GM23338 (cell line): Measurements from ENCODE around the gene PTPN20.
"Not testable (repeated sequence)": the region's sequence is repeated elsewhere in the genome, so short reads cannot be mapped to it uniquely, and the experiment has no call there.

Experiments used
- CREB1 ChIP-seq: fragments of 250-450 bp; sonication (Bioruptor Pico); IDR thresholded peaks from 2 replicates; pipeline ENCODE4 v1.5.0; 2020; ENCODE audit warnings: low read depth, mild to moderate bottlenecking, moderate library complexity
- EZH2 ChIP-seq: fragments of 200-600 bp; sonication (generic); IDR thresholded peaks from one replicate; pipeline ENCODE4 v1.8.0; 2017; ENCODE audit warnings: antibody characterized with exemption, mild to moderate bottlenecking, low read depth; ENCODE audit not compliant: unreplicated experiment
- EZH2phosphoT487 ChIP-seq: fragments of 200-600 bp; sonication (generic); IDR thresholded peaks from one replicate; pipeline ENCODE4 v1.8.1; 2018; ENCODE audit warnings: antibody characterized with exemption; ENCODE audit not compliant: unreplicated experiment
- POLR2AphosphoS5 ChIP-seq: IDR thresholded peaks from 2 replicates; pipeline ENCODE4 v1.6.1; 2016; ENCODE audit warnings: antibody characterized with exemption, low read depth
- STAT1 ChIP-seq: IDR thresholded peaks from one replicate; pipeline ENCODE4 v1.6.1; 2016; ENCODE audit warnings: antibody characterized with exemption; ENCODE audit not compliant: unreplicated experiment
- ZNF331 ChIP-seq: fragments of 250-450 bp; sonication (Bioruptor Pico); IDR thresholded peaks from 2 replicates; pipeline ENCODE4 v1.5.0; 2020; ENCODE audit warnings: low read depth, mild to moderate bottlenecking, moderate library complexity
- TF ChIP-seq, protein P1 (sequence below): IDR thresholded peaks from one replicate; pipeline ENCODE4 v1.6.1; 2018; ENCODE audit warnings: antibody characterized with exemption; ENCODE audit not compliant: unreplicated experiment
- TF ChIP-seq, protein P2 (sequence below), 2 experiments: fragments of 200-600 bp in 1 of 2; sonication (generic) in 1 of 2; conservative IDR thresholded peaks; 2 replicates each; pipeline versions ENCODE4 v1.5.1 to v1.6.1; 2016 to 2017; ENCODE audit warnings: antibody characterized with exemption in 2 of 2, low read depth in 2 of 2, mild to moderate bottlenecking in 2 of 2, moderate library complexity in 1 of 2

DNA sequence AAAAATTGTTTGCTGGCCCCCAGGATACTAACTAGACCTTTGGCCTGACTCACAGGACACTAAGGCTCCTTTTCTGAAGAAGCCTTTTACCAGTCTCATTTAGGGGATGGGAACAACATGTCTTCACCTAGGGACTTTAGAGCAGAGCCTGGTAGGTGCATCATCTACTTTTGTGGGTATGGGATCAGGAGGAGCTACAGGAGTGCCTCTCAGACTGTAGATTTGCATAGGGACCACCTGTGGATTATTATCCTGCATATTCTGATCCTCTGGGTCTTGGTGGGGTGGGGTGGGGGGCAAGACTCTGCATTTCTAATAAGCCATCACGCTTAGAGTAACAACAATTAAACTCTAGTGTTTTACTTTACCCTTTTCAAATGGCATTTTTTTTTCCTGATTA is 21.2 kb downstream of the PTPN20 start:
- TF ChIP-seq, protein P1, sequence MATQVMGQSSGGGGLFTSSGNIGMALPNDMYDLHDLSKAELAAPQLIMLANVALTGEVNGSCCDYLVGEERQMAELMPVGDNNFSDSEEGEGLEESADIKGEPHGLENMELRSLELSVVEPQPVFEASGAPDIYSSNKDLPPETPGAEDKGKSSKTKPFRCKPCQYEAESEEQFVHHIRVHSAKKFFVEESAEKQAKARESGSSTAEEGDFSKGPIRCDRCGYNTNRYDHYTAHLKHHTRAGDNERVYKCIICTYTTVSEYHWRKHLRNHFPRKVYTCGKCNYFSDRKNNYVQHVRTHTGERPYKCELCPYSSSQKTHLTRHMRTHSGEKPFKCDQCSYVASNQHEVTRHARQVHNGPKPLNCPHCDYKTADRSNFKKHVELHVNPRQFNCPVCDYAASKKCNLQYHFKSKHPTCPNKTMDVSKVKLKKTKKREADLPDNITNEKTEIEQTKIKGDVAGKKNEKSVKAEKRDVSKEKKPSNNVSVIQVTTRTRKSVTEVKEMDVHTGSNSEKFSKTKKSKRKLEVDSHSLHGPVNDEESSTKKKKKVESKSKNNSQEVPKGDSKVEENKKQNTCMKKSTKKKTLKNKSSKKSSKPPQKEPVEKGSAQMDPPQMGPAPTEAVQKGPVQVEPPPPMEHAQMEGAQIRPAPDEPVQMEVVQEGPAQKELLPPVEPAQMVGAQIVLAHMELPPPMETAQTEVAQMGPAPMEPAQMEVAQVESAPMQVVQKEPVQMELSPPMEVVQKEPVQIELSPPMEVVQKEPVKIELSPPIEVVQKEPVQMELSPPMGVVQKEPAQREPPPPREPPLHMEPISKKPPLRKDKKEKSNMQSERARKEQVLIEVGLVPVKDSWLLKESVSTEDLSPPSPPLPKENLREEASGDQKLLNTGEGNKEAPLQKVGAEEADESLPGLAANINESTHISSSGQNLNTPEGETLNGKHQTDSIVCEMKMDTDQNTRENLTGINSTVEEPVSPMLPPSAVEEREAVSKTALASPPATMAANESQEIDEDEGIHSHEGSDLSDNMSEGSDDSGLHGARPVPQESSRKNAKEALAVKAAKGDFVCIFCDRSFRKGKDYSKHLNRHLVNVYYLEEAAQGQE = not testable (repeated sequence)
- TF ChIP-seq, protein P2, sequence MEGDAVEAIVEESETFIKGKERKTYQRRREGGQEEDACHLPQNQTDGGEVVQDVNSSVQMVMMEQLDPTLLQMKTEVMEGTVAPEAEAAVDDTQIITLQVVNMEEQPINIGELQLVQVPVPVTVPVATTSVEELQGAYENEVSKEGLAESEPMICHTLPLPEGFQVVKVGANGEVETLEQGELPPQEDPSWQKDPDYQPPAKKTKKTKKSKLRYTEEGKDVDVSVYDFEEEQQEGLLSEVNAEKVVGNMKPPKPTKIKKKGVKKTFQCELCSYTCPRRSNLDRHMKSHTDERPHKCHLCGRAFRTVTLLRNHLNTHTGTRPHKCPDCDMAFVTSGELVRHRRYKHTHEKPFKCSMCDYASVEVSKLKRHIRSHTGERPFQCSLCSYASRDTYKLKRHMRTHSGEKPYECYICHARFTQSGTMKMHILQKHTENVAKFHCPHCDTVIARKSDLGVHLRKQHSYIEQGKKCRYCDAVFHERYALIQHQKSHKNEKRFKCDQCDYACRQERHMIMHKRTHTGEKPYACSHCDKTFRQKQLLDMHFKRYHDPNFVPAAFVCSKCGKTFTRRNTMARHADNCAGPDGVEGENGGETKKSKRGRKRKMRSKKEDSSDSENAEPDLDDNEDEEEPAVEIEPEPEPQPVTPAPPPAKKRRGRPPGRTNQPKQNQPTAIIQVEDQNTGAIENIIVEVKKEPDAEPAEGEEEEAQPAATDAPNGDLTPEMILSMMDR (conservative IDR thresholded peaks at IDR 0.05; ENCODE audit: low read depth in 2 of 2) = not testable (repeated sequence)
- TF ChIP-seq POLR2AphosphoS5; CREB1; EZH2; EZH2phosphoT487; ZNF331 (CRISPR knock-in tag); STAT1: not testable (repeated sequence)
